PC-3 (cell line): ENCODE results near the gene PPP1R27.

ENCODE experiments used
- CTCF ChIP-seq: fragments of 300-600 bp; sonication (generic); conservative IDR thresholded peaks from 2 replicates; pipeline ENCODE4 v1.5.1; 2017; ENCODE audit warnings: antibody characterized with exemption, low read depth, mild to moderate bottlenecking, low read length
- EZH2 ChIP-seq: fragments of 300-600 bp; sonication (generic); IDR thresholded peaks from one replicate; pipeline ENCODE4 v1.6.1; 2017; ENCODE audit warnings: antibody characterized with exemption, mild to moderate bottlenecking, low read length; ENCODE audit not compliant: unreplicated experiment
- EZH2phosphoT487 ChIP-seq: fragments of 300-600 bp; sonication (generic); IDR thresholded peaks from 2 replicates; pipeline ENCODE4 v1.6.1; 2018; ENCODE audit warnings: mild to moderate bottlenecking, antibody characterized with exemption, low read length, borderline replicate concordance

- TF ChIP-seq CTCF (no peak), EZH2phosphoT487 (no peak), EZH2 (no peak)
These were observed 19.9 kb downstream of the PPP1R27 start for GRCh38 chr17:81814748-81815645.
